EH (cell line): ENCODE measurements around the gene PROM2.

Experiments used
- DNase-seq: peaks from one replicate; pipeline ENCODE4 v3.0.0-alpha.2; 2015; ENCODE audit warnings: low read depth

The PROM2 gene

GRCh38 chr2:95320986-95321767, 46.9 kb downstream of the PROM2 start:
- peak; percentile 88 for DNase-seq

- peak; percentile 25 for DNase-seq
Observed at GRCh38 chr2:95323347-95324155, 49.3 kb downstream of the PROM2 start.

GRCh38 chr2:95325026-95325425, 50.8 kb downstream of the PROM2 start:
- DNase-seq = no peak

- no peak for DNase-seq
Observed at GRCh38 chr2:95325590-95326432, 51.6 kb downstream of the PROM2 start.

GRCh38 chr2:95326433-95327140, 52.3 kb downstream of the PROM2 start:
- DNase-seq = no peak

- no peak for DNase-seq
Observed at GRCh38 chr2:95327861-95328260, 53.6 kb downstream of the PROM2 start.

GRCh38 chr2:95328358-95329125, 54.3 kb downstream of the PROM2 start:
- peak; percentile 54 for DNase-seq

GRCh38 chr2:95329401-95329800, 55.2 kb downstream of the PROM2 start:
- no peak for DNase-seq

GRCh38 chr2:95329891-95330793, 55.9 kb downstream of the PROM2 start:
- DNase-seq = peak; percentile 42

GRCh38 chr2:95330794-95331338, 56.6 kb downstream of the PROM2 start:
- no peak for DNase-seq

- DNase-seq = no peak
Observed at GRCh38 chr2:95331606-95332005, 57.4 kb downstream of the PROM2 start.

- DNase-seq = no peak
Observed at GRCh38 chr2:95332036-95332435, 57.8 kb downstream of the PROM2 start.

GRCh38 chr2:95333056-95333455, 58.8 kb downstream of the PROM2 start:
- DNase-seq = no peak

- DNase-seq = peak; percentile 99
Observed at GRCh38 chr2:95333888-95334338, 59.7 kb downstream of the PROM2 start.

- DNase-seq = peak; percentile 88
Observed at GRCh38 chr2:95334916-95335641, 60.8 kb downstream of the PROM2 start.

- DNase-seq = no peak
Observed at GRCh38 chr2:95336406-95336805, 62.2 kb downstream of the PROM2 start.

GRCh38 chr2:95337829-95338228, 63.6 kb downstream of the PROM2 start:
- DNase-seq = no peak
